ENCODE measurements around the gene TIAM1. TPM values are rescaled to one million over a fixed set of nuclear protein-coding genes. Genes with fewer than 3 reads are reported as not detected.

The TIAM1 gene
- total RNA-seq, 1 donor from 2014 or later = 17.8 TPM

DNA sequence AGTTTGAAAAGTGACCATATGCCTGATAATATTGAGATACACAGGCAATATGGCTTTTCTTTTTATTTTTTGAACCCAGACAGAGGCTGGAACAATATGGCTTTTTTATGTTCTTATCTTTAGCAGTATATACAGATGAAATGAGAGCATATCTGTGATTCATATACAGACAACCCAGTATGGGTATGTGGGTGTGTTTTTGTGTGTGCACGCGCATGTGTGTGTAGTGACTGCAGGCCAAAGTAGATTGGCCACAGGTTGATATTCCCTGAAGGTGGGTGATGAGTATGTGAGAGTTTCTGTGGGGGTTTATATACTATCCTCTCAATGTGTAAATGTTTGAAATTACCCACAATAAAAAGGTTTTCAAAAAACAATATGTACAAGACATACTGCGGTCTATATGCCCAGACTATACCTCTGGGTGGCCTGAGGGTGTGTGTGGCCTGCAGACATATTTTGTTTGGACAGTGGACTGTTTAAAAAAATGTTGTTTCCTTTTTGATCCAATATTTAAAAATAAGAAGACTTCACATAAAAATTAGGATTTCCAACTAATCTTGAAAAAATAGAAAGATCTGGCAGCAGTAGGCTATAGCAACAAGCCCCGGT, 26.3 kb upstream of the TIAM1 start:
- peaks cover 6% of the 10 kb centered on the region for H3K27me3 Mint-ChIP-seq (ENCODE audit: low read depth, unreplicated experiment)
- H3K4me3 Mint-ChIP-seq (ENCODE audit: unreplicated experiment) = no peak overlapping the region
- H3K27me3 ChIP-seq (ENCODE audit: insufficient read depth, low read length) = peaks cover 3% of the 10 kb centered on the region
- no peak overlapping the region for H3K27ac Mint-ChIP-seq (ENCODE audit: unreplicated experiment)
- no peaks in the 10 kb centered on the region for H3K36me3 Mint-ChIP-seq (ENCODE audit: low read depth, unreplicated experiment)
- H3K9me3 ChIP-seq (ENCODE audit: insufficient read depth, low read depth, low read length) = no peaks in the 10 kb centered on the region
- no peak for TF ChIP-seq EZH2 (IDR thresholded peaks at IDR 0.05; ENCODE audit: insufficient read depth, low read length)
- TF ChIP-seq, protein P1, sequence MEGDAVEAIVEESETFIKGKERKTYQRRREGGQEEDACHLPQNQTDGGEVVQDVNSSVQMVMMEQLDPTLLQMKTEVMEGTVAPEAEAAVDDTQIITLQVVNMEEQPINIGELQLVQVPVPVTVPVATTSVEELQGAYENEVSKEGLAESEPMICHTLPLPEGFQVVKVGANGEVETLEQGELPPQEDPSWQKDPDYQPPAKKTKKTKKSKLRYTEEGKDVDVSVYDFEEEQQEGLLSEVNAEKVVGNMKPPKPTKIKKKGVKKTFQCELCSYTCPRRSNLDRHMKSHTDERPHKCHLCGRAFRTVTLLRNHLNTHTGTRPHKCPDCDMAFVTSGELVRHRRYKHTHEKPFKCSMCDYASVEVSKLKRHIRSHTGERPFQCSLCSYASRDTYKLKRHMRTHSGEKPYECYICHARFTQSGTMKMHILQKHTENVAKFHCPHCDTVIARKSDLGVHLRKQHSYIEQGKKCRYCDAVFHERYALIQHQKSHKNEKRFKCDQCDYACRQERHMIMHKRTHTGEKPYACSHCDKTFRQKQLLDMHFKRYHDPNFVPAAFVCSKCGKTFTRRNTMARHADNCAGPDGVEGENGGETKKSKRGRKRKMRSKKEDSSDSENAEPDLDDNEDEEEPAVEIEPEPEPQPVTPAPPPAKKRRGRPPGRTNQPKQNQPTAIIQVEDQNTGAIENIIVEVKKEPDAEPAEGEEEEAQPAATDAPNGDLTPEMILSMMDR (IDR thresholded peaks at IDR 0.05; ENCODE audit: insufficient read depth, low read depth, low read length) = no peak
- no peaks in the 10 kb centered on the region for H3K79me2 ChIP-seq (ENCODE audit: insufficient read depth, low read length)
- no peak overlapping the region for H3K9ac ChIP-seq (ENCODE audit: low read length)
- no peak overlapping the region for H2AFZ ChIP-seq (ENCODE audit: low read depth, low read length)
- no peak overlapping the region for H3K27ac ChIP-seq (ENCODE audit: low read depth, low read length)
- no peaks in the 10 kb centered on the region for H3K9me3 Mint-ChIP-seq (ENCODE audit: unreplicated experiment)
- H3K4me2 ChIP-seq (ENCODE audit: low read length) = peak overlapping the region; percentile 5
- no peaks in the 10 kb centered on the region for H4K20me1 ChIP-seq (ENCODE audit: insufficient read depth, low read length)
- H3K36me3 ChIP-seq (ENCODE audit: insufficient read depth, low read length) = no peaks in the 10 kb centered on the region
- peaks cover 25% of the 10 kb centered on the region for H3K4me1 ChIP-seq (ENCODE audit: insufficient read depth, low read length)
- DNase-seq (ENCODE audit: low read depth) = no peak
- H3K4me1 Mint-ChIP-seq (ENCODE audit: low read depth, unreplicated experiment) = peaks cover 4% of the 10 kb centered on the region
- H3K4me3 ChIP-seq (ENCODE audit: insufficient read depth, low read depth, low read length) = no peak overlapping the region
- no peak for FAIRE-seq

DNA sequence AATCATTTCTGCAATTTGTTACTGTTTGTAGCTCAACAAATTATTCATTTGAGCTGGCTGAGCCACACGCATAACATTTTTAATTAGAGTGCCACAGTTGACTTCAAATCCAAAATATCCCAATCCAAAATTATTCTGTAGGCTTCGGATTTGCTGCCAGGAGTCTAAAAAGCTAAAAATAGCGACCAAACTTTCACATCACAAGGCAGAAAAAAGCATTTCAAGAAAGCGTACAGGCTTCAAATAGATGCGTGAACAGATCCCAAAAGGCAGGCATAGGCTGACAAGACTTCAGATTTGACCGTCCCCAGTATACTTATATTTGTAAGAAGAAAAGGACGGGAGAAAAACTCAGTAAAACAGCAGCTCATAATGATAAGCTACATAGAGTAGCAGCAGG, 24.3 kb upstream of the TIAM1 start:
- H4K20me1 ChIP-seq (ENCODE audit: insufficient read depth, low read length) = no peaks in the 10 kb centered on the region
- peaks cover 25% of the 10 kb centered on the region for H3K4me1 ChIP-seq (ENCODE audit: insufficient read depth, low read length)
- no peak overlapping the region for H3K4me2 ChIP-seq (ENCODE audit: low read length)
- no peaks in the 10 kb centered on the region for H3K9me3 ChIP-seq (ENCODE audit: insufficient read depth, low read depth, low read length)
- no peak overlapping the region for H2AFZ ChIP-seq (ENCODE audit: low read depth, low read length)
- no peaks in the 10 kb centered on the region for H3K79me2 ChIP-seq (ENCODE audit: insufficient read depth, low read length)
- Mint-ChIP-seq H3K27me3 (ENCODE audit: low read depth, unreplicated experiment) (no peaks in the 10 kb centered on the region), H3K27ac (ENCODE audit: unreplicated experiment) (no peak overlapping the region), H3K36me3 (ENCODE audit: low read depth, unreplicated experiment) (no peaks in the 10 kb centered on the region), H3K4me3 (ENCODE audit: unreplicated experiment) (no peak overlapping the region), H3K9me3 (ENCODE audit: unreplicated experiment) (no peaks in the 10 kb centered on the region), H3K4me1 (ENCODE audit: low read depth, unreplicated experiment) (peaks cover 11% of the 10 kb centered on the region)
- no peaks in the 10 kb centered on the region for H3K36me3 ChIP-seq (ENCODE audit: insufficient read depth, low read length)
- no peak overlapping the region for H3K27ac ChIP-seq (ENCODE audit: low read depth, low read length)
- no peak overlapping the region for H3K9ac ChIP-seq (ENCODE audit: low read length)
- DNase-seq (ENCODE audit: low read depth) (no peak), FAIRE-seq (no peak)
- H3K27me3 ChIP-seq (ENCODE audit: insufficient read depth, low read length) = no peaks in the 10 kb centered on the region
- TF ChIP-seq EZH2 (IDR thresholded peaks at IDR 0.05; ENCODE audit: insufficient read depth, low read length) = no peak
- TF ChIP-seq, protein P1 (IDR thresholded peaks at IDR 0.05; ENCODE audit: insufficient read depth, low read depth, low read length) = no peak
- H3K4me3 ChIP-seq (ENCODE audit: insufficient read depth, low read depth, low read length) = no peak overlapping the region

DNA sequence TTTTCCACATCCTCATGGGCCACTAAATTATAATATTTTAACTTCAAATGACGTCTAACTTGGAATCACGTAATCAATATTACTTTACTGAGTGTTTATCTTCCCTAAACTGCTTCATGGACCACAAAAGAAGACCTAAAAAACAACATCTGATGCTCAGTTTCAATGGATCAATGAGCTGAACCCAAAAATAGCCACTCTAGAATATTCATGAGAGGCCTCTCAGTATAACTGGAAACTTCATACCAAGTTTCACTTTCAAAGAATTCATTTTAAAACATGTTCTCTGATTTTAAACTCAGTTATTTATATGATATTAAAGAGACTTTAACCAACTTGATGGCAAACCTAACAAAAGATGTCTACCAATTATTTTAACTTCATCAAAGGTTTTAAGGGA, 23.7 kb upstream of the TIAM1 start:
- Histone ChIP-seq H2AFZ (ENCODE audit: low read depth, low read length) (no peak overlapping the region), H3K4me1 (ENCODE audit: insufficient read depth, low read length) (peaks cover 25% of the 10 kb centered on the region), H3K79me2 (ENCODE audit: insufficient read depth, low read length) (no peaks in the 10 kb centered on the region), H3K36me3 (ENCODE audit: insufficient read depth, low read length) (no peaks in the 10 kb centered on the region), H3K9ac (ENCODE audit: low read length) (no peak overlapping the region), H4K20me1 (ENCODE audit: insufficient read depth, low read length) (no peaks in the 10 kb centered on the region), H3K27ac (ENCODE audit: low read depth, low read length) (no peak overlapping the region), H3K9me3 (ENCODE audit: insufficient read depth, low read depth, low read length) (no peaks in the 10 kb centered on the region), H3K4me3 (ENCODE audit: insufficient read depth, low read depth, low read length) (no peak overlapping the region), H3K4me2 (ENCODE audit: low read length) (no peak overlapping the region), H3K27me3 (ENCODE audit: insufficient read depth, low read length) (no peaks in the 10 kb centered on the region)
- H3K4me1 Mint-ChIP-seq (ENCODE audit: low read depth, unreplicated experiment) = peaks cover 15% of the 10 kb centered on the region
- no peaks in the 10 kb centered on the region for H3K9me3 Mint-ChIP-seq (ENCODE audit: unreplicated experiment)
- TF ChIP-seq, protein P1 (IDR thresholded peaks at IDR 0.05; ENCODE audit: insufficient read depth, low read depth, low read length) = no peak
- TF ChIP-seq EZH2 (IDR thresholded peaks at IDR 0.05; ENCODE audit: insufficient read depth, low read length) = no peak
- H3K4me3 Mint-ChIP-seq (ENCODE audit: unreplicated experiment) = no peak overlapping the region
- no peak overlapping the region for H3K27ac Mint-ChIP-seq (ENCODE audit: unreplicated experiment)
- FAIRE-seq (no peak), DNase-seq (ENCODE audit: low read depth) (no peak)
- H3K36me3 Mint-ChIP-seq (ENCODE audit: low read depth, unreplicated experiment) = no peaks in the 10 kb centered on the region
- H3K27me3 Mint-ChIP-seq (ENCODE audit: low read depth, unreplicated experiment) = no peaks in the 10 kb centered on the region
